Activated CD8-positive, alpha-beta memory T cell treated with anti-CD3 and anti-CD28 coated beads, Interleukin-2, amount 10 ng/mL, durations not matched to agents 7 days and 5 days (primary cell): Measurements from ENCODE around the gene SPRED2. TPM values are rescaled to one million over a fixed set of nuclear protein-coding genes. Genes with fewer than 3 reads are reported as not detected.
A peak's percentile ranks its signal among the peaks of the same experiment; 100 is the strongest.

Source experiments
- ATAC-seq: fragments of 150-1000 bp; cut with Tn5 transposase; one replicate; pipeline ENCODE4 v1.10.0; 2021; ENCODE audit warnings: moderate library complexity
- CTCF ChIA-PET: fragments of 350-600 bp; sonication (Branson Sonifier 250); formaldehyde crosslinking; loops from one replicate; lab custom pipeline; 2021; ENCODE audit warnings: antibody characterized with exemption; lab: Charles Lee
- DNase-seq: peaks from one replicate; pipeline ENCODE4 v3.0.0-alpha.2; 2020
- H3K27ac Mint-ChIP-seq: one replicate; pipeline ENCODE4 v1.8.0; 2021; ENCODE audit warnings: mild to moderate bottlenecking, mixed read lengths
- H3K27me3 Mint-ChIP-seq: one replicate; pipeline ENCODE4 v1.8.0; 2021; ENCODE audit warnings: mixed read lengths
- H3K36me3 Mint-ChIP-seq: one replicate; pipeline ENCODE4 v1.8.0; 2021; ENCODE audit warnings: mild to moderate bottlenecking, mixed read lengths
- H3K4me1 Mint-ChIP-seq: one replicate; pipeline ENCODE4 v1.8.0; 2021; ENCODE audit warnings: mixed read lengths
- H3K4me3 Mint-ChIP-seq: one replicate; pipeline ENCODE4 v1.8.0; 2021; ENCODE audit warnings: mild to moderate bottlenecking, moderate library complexity, mixed read lengths
- H3K9me3 Mint-ChIP-seq: one replicate; pipeline ENCODE4 v1.8.0; 2022; ENCODE audit warnings: low read depth, mixed read lengths
- total RNA-seq, 2 experiments: library from RNA; stranded (reverse); gene quantifications; one replicate each; pipeline ENCODE4 v1.2.3, GENCODE V29; 2021

SPRED2 gene
- total RNA-seq, 2 experiments from 2014 or later = 3.2 to 3.5 TPM

GRCh38 chr2:65383541-65384488, 48.6 kb downstream of the SPRED2 start:
- H3K9me3 Mint-ChIP-seq = no peaks in the 10 kb centered on the region
- CTCF ChIA-PET = interaction anchor here (0.8 to 1.6 kb wide), 7 partner anchors 9 to 176 kb away, joined by 3 to 4 read pairs (median 3); no protein-coding TSS in a partner anchor
- DNase-seq (no peak), ATAC-seq (no peak)
- H3K27ac Mint-ChIP-seq = no peak overlapping the region
- peaks cover 50% of the 10 kb centered on the region for H3K27me3 Mint-ChIP-seq
- no peaks in the 10 kb centered on the region for H3K36me3 Mint-ChIP-seq
- no peak overlapping the region for H3K4me3 Mint-ChIP-seq
- peaks cover 17% of the 10 kb centered on the region for H3K4me1 Mint-ChIP-seq

GRCh38 chr2:65382776-65383357, 49.5 kb downstream of the SPRED2 start:
- Mint-ChIP-seq H3K36me3 (no peaks in the 10 kb centered on the region), H3K27ac (no peak overlapping the region), H3K9me3 (no peaks in the 10 kb centered on the region), H3K4me3 (peak overlapping the region; percentile 3), H3K4me1 (peaks cover 19% of the 10 kb centered on the region), H3K27me3 (peaks cover 53% of the 10 kb centered on the region)
- ATAC-seq (peak; percentile 77), DNase-seq (peak; percentile 82)
- CTCF ChIA-PET = interaction anchor here (0.7 to 1.4 kb wide), 8 partner anchors 10 to 176 kb away, joined by 3 to 4 read pairs (median 3); no protein-coding TSS in a partner anchor

- DNase-seq (no peak), ATAC-seq (no peak)
- Mint-ChIP-seq H3K36me3 (no peaks in the 10 kb centered on the region), H3K27me3 (peaks cover 55% of the 10 kb centered on the region), H3K9me3 (no peaks in the 10 kb centered on the region), H3K4me1 (peaks cover 21% of the 10 kb centered on the region), H3K27ac (no peak overlapping the region), H3K4me3 (no peak overlapping the region)
- CTCF ChIA-PET = interaction anchor here (1.1 kb wide), 1 partner anchor 9 kb away, joined by 3 read pairs; no protein-coding TSS in a partner anchor
These were observed 50.1 kb downstream of the SPRED2 start for GRCh38 chr2:65382323-65382722.

GRCh38 chr2:65381607-65382051, 50.8 kb downstream of the SPRED2 start:
- Mint-ChIP-seq H3K9me3 (no peaks in the 10 kb centered on the region), H3K36me3 (no peaks in the 10 kb centered on the region), H3K4me1 (peaks cover 21% of the 10 kb centered on the region), H3K27me3 (peaks cover 52% of the 10 kb centered on the region), H3K4me3 (no peak overlapping the region), H3K27ac (no peak overlapping the region)
- DNase-seq = no peak
- ATAC-seq = no peak
- CTCF ChIA-PET = no interaction called here

- peaks cover 51% of the 10 kb centered on the region for H3K27me3 Mint-ChIP-seq
- H3K36me3 Mint-ChIP-seq = no peaks in the 10 kb centered on the region
- peaks cover 21% of the 10 kb centered on the region for H3K4me1 Mint-ChIP-seq
- ATAC-seq (no peak), DNase-seq (no peak)
- no peak overlapping the region for H3K4me3 Mint-ChIP-seq
- CTCF ChIA-PET = interaction anchor here (0.5 to 1.1 kb wide), 3 partner anchors 14 to 772 kb away, joined by 3 read pairs; no protein-coding TSS in a partner anchor
- no peak overlapping the region for H3K27ac Mint-ChIP-seq
- H3K9me3 Mint-ChIP-seq = no peaks in the 10 kb centered on the region
These were observed 52.1 kb downstream of the SPRED2 start for GRCh38 chr2:65380255-65380654.

GRCh38 chr2:65379721-65380171, 52.7 kb downstream of the SPRED2 start:
- DNase-seq = no peak
- Mint-ChIP-seq H3K4me1 (peaks cover 22% of the 10 kb centered on the region), H3K9me3 (no peaks in the 10 kb centered on the region), H3K4me3 (no peak overlapping the region), H3K27ac (no peak overlapping the region), H3K27me3 (peaks cover 49% of the 10 kb centered on the region), H3K36me3 (no peaks in the 10 kb centered on the region)
- ATAC-seq = no peak
- CTCF ChIA-PET = interaction anchor here (0.6 to 1.1 kb wide), 2 partner anchors 13 to 771 kb away, joined by 3 read pairs; no protein-coding TSS in a partner anchor

- DNase-seq = no peak
- H3K4me1 Mint-ChIP-seq = peaks cover 24% of the 10 kb centered on the region
- ATAC-seq = no peak
These were observed 53.2 kb downstream of the SPRED2 start for GRCh38 chr2:65379223-65379622.

GRCh38 chr2:65378290-65378689, 54.1 kb downstream of the SPRED2 start:
- H3K27me3 Mint-ChIP-seq = peaks cover 40% of the 10 kb centered on the region
- no peaks in the 10 kb centered on the region for H3K9me3 Mint-ChIP-seq
- no peak overlapping the region for H3K4me3 Mint-ChIP-seq
- ATAC-seq (no peak), DNase-seq (no peak)
- CTCF ChIA-PET = no interaction called here
- no peaks in the 10 kb centered on the region for H3K36me3 Mint-ChIP-seq
- H3K4me1 Mint-ChIP-seq = peaks cover 23% of the 10 kb centered on the region
- no peak overlapping the region for H3K27ac Mint-ChIP-seq

More at GRCh38 chr2:65379223-65379622, 53.2 kb downstream of the SPRED2 start:
- Mint-ChIP-seq H3K4me3 (no peak overlapping the region), H3K36me3 (no peaks in the 10 kb centered on the region), H3K27me3 (peaks cover 45% of the 10 kb centered on the region), H3K27ac (no peak overlapping the region), H3K9me3 (no peaks in the 10 kb centered on the region)
- CTCF ChIA-PET = no interaction called here

- Mint-ChIP-seq H3K27me3 (peaks cover 37% of the 10 kb centered on the region), H3K27ac (no peak overlapping the region)
- ATAC-seq = no peak
These were observed 54.7 kb downstream of the SPRED2 start for GRCh38 chr2:65377556-65378192.

GRCh38 chr2:65375723-65376122, 56.7 kb downstream of the SPRED2 start:
- DNase-seq = no peak
- peaks cover 20% of the 10 kb centered on the region for H3K27me3 Mint-ChIP-seq
- no peaks in the 10 kb centered on the region for H3K9me3 Mint-ChIP-seq
- H3K4me1 Mint-ChIP-seq = peaks cover 7% of the 10 kb centered on the region
- ATAC-seq = no peak
- H3K36me3 Mint-ChIP-seq = no peaks in the 10 kb centered on the region
- H3K27ac Mint-ChIP-seq = no peak overlapping the region
- CTCF ChIA-PET = no interaction called here
- no peak overlapping the region for H3K4me3 Mint-ChIP-seq

More at GRCh38 chr2:65377556-65378192, 54.7 kb downstream of the SPRED2 start:
- DNase-seq = no peak
- no peak overlapping the region for H3K4me3 Mint-ChIP-seq
- peaks cover 17% of the 10 kb centered on the region for H3K4me1 Mint-ChIP-seq
- CTCF ChIA-PET = no interaction called here
- no peaks in the 10 kb centered on the region for H3K9me3 Mint-ChIP-seq
- no peaks in the 10 kb centered on the region for H3K36me3 Mint-ChIP-seq

GRCh38 chr2:65374999-65375398, 57.4 kb downstream of the SPRED2 start:
- Mint-ChIP-seq H3K4me3 (no peak overlapping the region), H3K36me3 (no peaks in the 10 kb centered on the region), H3K27ac (no peak overlapping the region), H3K4me1 (peaks cover 7% of the 10 kb centered on the region), H3K9me3 (no peaks in the 10 kb centered on the region), H3K27me3 (peaks cover 16% of the 10 kb centered on the region)
- ATAC-seq = no peak
- no peak for DNase-seq
- CTCF ChIA-PET = no interaction called here

GRCh38 chr2:65374575-65374974, 57.8 kb downstream of the SPRED2 start:
- CTCF ChIA-PET = no interaction called here
- ATAC-seq = no peak
- no peak for DNase-seq
- Mint-ChIP-seq H3K27me3 (peaks cover 14% of the 10 kb centered on the region), H3K9me3 (no peaks in the 10 kb centered on the region), H3K4me3 (no peak overlapping the region), H3K36me3 (no peaks in the 10 kb centered on the region), H3K27ac (no peak overlapping the region), H3K4me1 (peaks cover 7% of the 10 kb centered on the region)

- no peak overlapping the region for H3K27ac Mint-ChIP-seq
- CTCF ChIA-PET = interaction anchor here (1.2 kb wide), 1 partner anchor 9 kb away, joined by 3 read pairs; no protein-coding TSS in a partner anchor
- H3K9me3 Mint-ChIP-seq = no peaks in the 10 kb centered on the region
- H3K4me3 Mint-ChIP-seq = no peak overlapping the region
- ATAC-seq (no peak), DNase-seq (no peak)
- peaks cover 11% of the 10 kb centered on the region for H3K27me3 Mint-ChIP-seq
- H3K4me1 Mint-ChIP-seq = peaks cover 7% of the 10 kb centered on the region
- H3K36me3 Mint-ChIP-seq = no peaks in the 10 kb centered on the region
These were observed 59.0 kb downstream of the SPRED2 start for GRCh38 chr2:65373365-65373918.
